GM12892 (cell line): Measurements from ENCODE around the gene FAM9C.

Source experiments
- DNase-seq: peaks from one replicate; pipeline ENCODE4 v3.0.0; 2011; ENCODE audit not compliant: insufficient read length
- FAIRE-seq: peaks from 2 replicates; lab custom pipeline; 2011; peaks lifted over from hg19 to GRCh38; lab: Jason Lieb, UNC
- POLR2A ChIP-seq: IDR thresholded peaks from 2 replicates; pipeline ENCODE4 v1.6.1; 2011; ENCODE audit warnings: low read depth, low read length, control low read depth
- POLR2AphosphoS5 ChIP-seq: IDR thresholded peaks from 2 replicates; pipeline ENCODE4 v1.6.1; 2011; ENCODE audit warnings: low read depth, low read length, control low read depth
- TAF1 ChIP-seq: IDR thresholded peaks from 2 replicates; pipeline ENCODE4 v1.6.1; 2011; ENCODE audit warnings: low read depth, mild to moderate bottlenecking, control low read depth, low read length, borderline replicate concordance

Gene FAM9C

GRCh38 chrX:12987900-12988594, 56.4 kb downstream of the FAM9C start:
- peak; percentile 66 for FAIRE-seq
- no peak for TF ChIP-seq POLR2AphosphoS5
- TF ChIP-seq TAF1, result no peak
- no peak for TF ChIP-seq POLR2A
- DNase-seq, result no peak

GRCh38 chrX:12987340-12987739, 57.1 kb downstream of the FAM9C start:
- no peak for TF ChIP-seq POLR2A
- no peak for FAIRE-seq
- DNase-seq, result no peak

- DNase-seq (no peak), FAIRE-seq (no peak)
- TF ChIP-seq POLR2A (no peak), POLR2AphosphoS5 (no peak), TAF1 (no peak)
These were observed 57.5 kb downstream of the FAM9C start for GRCh38 chrX:12986886-12987285.

- DNase-seq (no peak), FAIRE-seq (no peak)
- TF ChIP-seq POLR2A (peak; percentile 26; the same call in 1 of the 2 replicates), TAF1 (no peak)
These were observed 58.1 kb downstream of the FAM9C start for GRCh38 chrX:12986164-12986779.
